ENCODE results near the gene NCLN.
"Not testable (repeated sequence)": the region's sequence is repeated elsewhere in the genome, so short reads cannot be mapped to it uniquely, and the experiment has no call there.

Gene NCLN

GRCh38 chr19:3157096-3157845 is 28.5 kb upstream of the NCLN start:
- DNase-seq = no peak

GRCh38 chr19:3159565-3159964 is 26.2 kb upstream of the NCLN start:
- DNase-seq = no peak

GRCh38 chr19:3160219-3160618 is 25.5 kb upstream of the NCLN start:
- no peak for DNase-seq

GRCh38 chr19:3161453-3161852 is 24.3 kb upstream of the NCLN start:
- DNase-seq = no peak

- DNase-seq = no peak
Observed at GRCh38 chr19:3162418-3163229, 23.1 kb upstream of the NCLN start.

GRCh38 chr19:3163230-3163886 is 22.4 kb upstream of the NCLN start:
- DNase-seq = peak; percentile 66

- no peak for DNase-seq
Observed at GRCh38 chr19:3163943-3164342, 21.8 kb upstream of the NCLN start.

- DNase-seq = no peak
Observed at GRCh38 chr19:3167533-3168272, 18.0 kb upstream of the NCLN start.

GRCh38 chr19:3171894-3172672 is 13.6 kb upstream of the NCLN start:
- no peak for DNase-seq

GRCh38 chr19:3172673-3173000 is 13.1 kb upstream of the NCLN start:
- not testable (repeated sequence) for DNase-seq

GRCh38 chr19:3175781-3176714 is 9.7 kb upstream of the NCLN start:
- no peak for DNase-seq

- peak in 1 of 2 donors; percentile 59 for DNase-seq
Observed at GRCh38 chr19:3176715-3177501, 8.8 kb upstream of the NCLN start.

- DNase-seq = peak in 1 of 2 donors; percentile 43
Observed at GRCh38 chr19:3178377-3178972, 7.3 kb upstream of the NCLN start, which contains the start of gene S1PR4. Gene S1PR4, plus strand, starts transcription at chr19:3178769. Its CDS starts 24 bp downstream, at chr19:3178793.

GRCh38 chr19:3178973-3179738 is 6.6 kb upstream of the NCLN start:
- DNase-seq = no peak

- DNase-seq = no peak
Observed at GRCh38 chr19:3179739-3180293, 5.9 kb upstream of the NCLN start.

GRCh38 chr19:3183721-3184641 is 1.7 kb upstream of the NCLN start:
- DNase-seq = no peak

GRCh38 chr19:3184847-3185460 is 776 bp upstream of the NCLN start:
- peak in 1 of 2 donors; percentile 51 for DNase-seq

Data from stimulated activated CD4-positive, alpha-beta T cell treated with anti-CD3 and anti-CD28 coated beads, Interleukin-2, amount 100 ng/mL, for 48 hours (primary cell).